Stimulated activated naive B cell treated with anti-CD40 and anti-IgM and Interleukin-4, amounts not matched to agents 10 μg/mL and 1 μg/mL and 100 μg/mL, for 72 hours (primary cell): ENCODE results near the gene ANKUB1.

Experiments
- ATAC-seq, 2 donors: fragments of 150-1000 bp; cut with Tn5 transposase; replicated peaks; 2 replicates each; pipeline ENCODE4 v1.10.0; 2021; ENCODE audit warnings: moderate library complexity in 1 of 2
- DNase-seq: peaks from one replicate; pipeline ENCODE4 v3.0.0; 2021
- H3K27ac Mint-ChIP-seq: one replicate; pipeline ENCODE4 v1.8.0; 2022; ENCODE audit warnings: mild to moderate bottlenecking, mixed read lengths
- H3K27me3 Mint-ChIP-seq, 2 donors: one replicate each; pipeline ENCODE4 v1.8.0; 2022; ENCODE audit warnings: mixed read lengths in 2 of 2
- H3K36me3 Mint-ChIP-seq, 2 donors: one replicate each; pipeline ENCODE4 v1.8.0; 2022; ENCODE audit warnings: mixed read lengths in 2 of 2, mild to moderate bottlenecking in 1 of 2
- H3K4me1 Mint-ChIP-seq, 2 donors: one replicate each; pipeline ENCODE4 v1.8.0; 2022; ENCODE audit warnings: mixed read lengths in 2 of 2, mild to moderate bottlenecking in 1 of 2
- H3K4me3 Mint-ChIP-seq, 2 donors: one replicate each; pipeline ENCODE4 v1.8.0; 2022; ENCODE audit warnings: mild to moderate bottlenecking in 2 of 2, mixed read lengths in 2 of 2, moderate library complexity in 1 of 2
- H3K9me3 Mint-ChIP-seq, 2 donors: one replicate each; pipeline ENCODE4 v1.8.0; 2022; ENCODE audit warnings: mixed read lengths in 2 of 2, mild to moderate bottlenecking in 1 of 2

ANKUB1 gene

DNA sequence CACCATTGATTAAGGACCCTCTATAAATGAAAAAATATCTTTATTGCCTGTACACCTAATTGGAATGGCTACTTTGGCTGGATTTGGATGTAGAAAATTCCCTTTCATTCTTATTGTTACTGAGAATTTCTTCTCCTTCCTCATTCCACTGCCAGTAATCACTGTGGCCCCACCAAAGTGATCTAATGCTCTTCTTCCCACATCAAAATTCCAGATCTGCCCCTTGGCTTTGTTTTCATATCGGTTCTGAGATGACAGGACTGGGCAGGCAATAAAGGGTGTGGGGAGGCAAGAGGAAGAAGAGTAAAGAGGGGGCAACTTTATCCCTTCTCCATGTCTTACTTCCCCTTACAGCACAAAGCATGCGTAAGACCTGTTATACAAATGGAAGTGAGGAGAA lies 2.1 kb downstream of the ANKUB1 start:
- no peaks in the 10 kb centered on the region for H3K9me3 Mint-ChIP-seq
- no peak overlapping the region for H3K27ac Mint-ChIP-seq
- no peaks in the 10 kb centered on the region for H3K4me1 Mint-ChIP-seq
- DNase-seq, result no peak
- ATAC-seq, result no peak
- H3K36me3 Mint-ChIP-seq, result no peaks in the 10 kb centered on the region
- peaks cover 7 to 8% of the 10 kb centered on the region in 2 donors for H3K27me3 Mint-ChIP-seq
- H3K4me3 Mint-ChIP-seq, result no peak overlapping the region

DNA sequence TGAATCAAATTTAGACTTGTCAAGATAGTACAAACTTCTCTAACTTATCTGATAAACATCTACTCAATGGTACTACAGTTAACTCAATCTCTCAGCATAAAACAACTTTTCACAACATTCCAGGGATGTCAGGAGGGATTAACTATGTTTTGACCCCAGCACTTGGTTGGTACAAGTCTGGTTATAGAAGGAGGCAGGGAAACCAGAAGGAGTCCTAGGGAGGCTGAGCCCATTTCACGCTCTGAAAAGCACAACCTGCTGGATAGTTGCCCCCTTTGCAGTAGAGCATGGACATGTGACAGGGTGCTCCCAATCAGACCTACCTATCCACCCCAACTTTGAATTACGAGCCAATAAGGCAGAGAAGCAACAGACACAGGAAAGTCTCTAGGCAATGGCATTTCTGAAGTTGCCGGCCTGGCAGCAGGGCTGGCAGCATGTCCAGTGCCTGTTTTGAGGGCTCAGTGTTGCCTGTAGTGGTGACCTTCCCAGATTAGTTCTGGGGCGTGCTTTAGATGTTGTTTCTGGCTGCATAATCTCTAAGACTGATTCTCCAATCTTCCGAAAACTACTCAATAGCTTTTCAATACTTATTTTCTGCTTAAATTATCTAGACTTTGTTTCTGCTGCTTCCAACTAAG lies 8.2 kb downstream of the ANKUB1 start:
- H3K9me3 Mint-ChIP-seq, result no peaks in the 10 kb centered on the region
- peaks cover 28 to 47% of the 10 kb centered on the region in 2 donors for H3K4me1 Mint-ChIP-seq
- ATAC-seq, result no peak
- no peak for DNase-seq
- no peaks in the 10 kb centered on the region for H3K36me3 Mint-ChIP-seq
- peak overlapping the region; percentile 62 for H3K27ac Mint-ChIP-seq
- no peak overlapping the region for H3K4me3 Mint-ChIP-seq
- no peaks in the 10 kb centered on the region for H3K27me3 Mint-ChIP-seq

DNA sequence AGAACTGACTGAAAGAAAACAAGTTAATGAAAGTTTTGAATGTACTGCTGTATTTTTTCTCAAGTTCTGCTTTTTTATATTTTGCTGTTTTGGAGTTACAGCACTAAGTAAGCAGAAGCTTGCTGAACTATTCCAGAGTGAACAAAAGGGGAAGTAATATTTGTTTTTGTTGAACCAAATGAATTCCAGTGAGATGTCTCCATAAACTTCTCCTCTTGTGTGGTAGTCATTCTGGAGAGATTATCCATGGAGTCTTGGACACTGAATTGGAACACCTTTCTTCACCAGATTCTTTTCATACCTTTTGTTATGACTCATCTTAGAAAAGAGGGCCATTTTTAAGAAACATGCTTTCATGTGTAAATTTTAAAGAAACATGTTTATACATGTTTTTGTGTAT lies 8.8 kb downstream of the ANKUB1 start:
- Mint-ChIP-seq H3K4me3 (no peak overlapping the region), H3K36me3 (no peaks in the 10 kb centered on the region), H3K27me3 (no peaks in the 10 kb centered on the region), H3K27ac (peak overlapping the region; percentile 62), H3K9me3 (no peaks in the 10 kb centered on the region), H3K4me1 (peaks cover 28 to 47% of the 10 kb centered on the region in 2 donors)
- DNase-seq (no peak), ATAC-seq (peak; percentile 48 to 64)

DNA sequence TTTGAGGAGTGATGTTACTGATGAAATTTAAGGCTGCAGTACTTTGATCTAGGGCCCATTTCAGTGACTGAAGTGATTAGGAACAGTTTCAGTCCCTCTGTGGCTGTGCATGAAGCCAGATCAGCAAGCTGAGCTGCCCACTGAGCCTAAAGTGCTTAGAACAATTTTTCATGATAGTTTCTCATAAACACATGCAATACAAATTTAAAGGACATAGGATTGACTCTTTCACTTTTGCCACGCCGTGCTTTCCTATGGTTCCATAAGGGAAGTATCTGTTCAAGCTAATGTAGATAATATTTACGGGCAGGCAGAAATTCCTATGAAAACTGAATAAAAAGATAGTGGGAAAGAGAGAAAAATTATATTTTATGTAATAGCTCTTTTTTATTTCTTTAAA lies 10.6 kb downstream of the ANKUB1 start:
- ATAC-seq (peak in 1 of 2 donors; percentile 16), DNase-seq (no peak)
- Mint-ChIP-seq H3K4me1 (peaks cover 28 to 47% of the 10 kb centered on the region in 2 donors), H3K27me3 (peaks cover 0 to 5% of the 10 kb centered on the region in 2 donors), H3K4me3 (peak overlapping the region; percentile 52 to 79), H3K36me3 (no peaks in the 10 kb centered on the region), H3K27ac (peak overlapping the region; percentile 92), H3K9me3 (no peaks in the 10 kb centered on the region)

DNA sequence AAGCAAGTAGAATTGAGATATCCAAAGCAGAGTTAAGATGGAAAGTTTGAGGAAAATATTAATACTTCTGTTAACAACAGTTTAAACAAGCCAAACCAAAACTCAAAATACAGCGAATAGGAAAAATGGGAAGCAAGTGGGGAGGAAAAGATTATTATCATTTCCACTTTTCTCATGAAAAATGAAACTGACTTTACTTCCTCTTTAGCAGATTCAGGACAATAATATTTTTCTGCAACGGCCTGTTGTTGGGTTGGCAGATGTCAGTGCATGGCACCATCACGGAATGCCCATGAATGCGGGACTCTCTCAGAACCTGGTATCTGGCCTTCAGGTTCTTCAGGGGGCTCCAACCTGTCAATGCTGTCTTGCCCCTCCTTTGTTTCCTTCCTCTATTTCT lies 11.1 kb downstream of the ANKUB1 start:
- ATAC-seq, result peak in 1 of 2 donors; percentile 79

DNA sequence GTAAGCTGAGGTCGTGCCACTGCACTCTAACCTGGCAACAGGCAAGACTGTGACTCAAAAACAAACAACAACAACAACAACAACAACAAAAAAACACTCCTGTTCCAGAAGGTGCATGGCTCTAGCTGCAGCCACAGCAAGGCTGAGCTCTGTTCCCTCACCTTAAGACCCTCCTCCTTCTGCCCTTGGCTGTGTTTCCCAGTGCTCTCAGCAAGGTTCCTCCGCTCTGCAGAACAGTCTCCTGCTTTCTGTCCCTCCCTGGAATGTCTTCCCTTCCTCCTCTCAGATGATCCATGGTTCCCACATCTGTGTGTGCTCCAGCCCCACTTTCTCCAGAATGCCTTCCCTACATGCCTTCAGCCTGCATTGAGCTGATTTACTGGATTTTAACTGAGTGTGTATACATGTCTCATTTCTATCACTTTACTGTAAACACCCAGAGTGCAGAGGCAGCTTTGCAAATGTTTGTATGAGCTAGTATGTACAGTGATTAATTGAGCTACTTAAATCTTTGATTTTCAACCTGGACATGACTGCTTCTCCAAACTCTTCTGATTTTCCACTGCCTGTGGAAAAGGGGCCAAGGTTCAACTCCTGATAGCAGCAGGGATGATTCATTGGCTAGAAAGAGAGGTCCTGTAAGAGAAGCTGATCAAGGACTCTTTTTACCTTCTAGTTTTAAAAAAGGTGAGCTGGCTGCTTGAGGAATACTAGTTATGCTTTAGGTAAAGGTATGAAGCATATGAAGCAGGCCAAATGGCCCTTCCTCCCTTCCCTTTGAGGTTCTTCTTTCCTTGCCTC lies 14.7 kb downstream of the ANKUB1 start:
- H3K36me3 Mint-ChIP-seq, result no peaks in the 10 kb centered on the region
- H3K9me3 Mint-ChIP-seq, result no peaks in the 10 kb centered on the region
- peaks cover 0 to 5% of the 10 kb centered on the region in 2 donors for H3K27me3 Mint-ChIP-seq
- H3K27ac Mint-ChIP-seq, result no peak overlapping the region
- ATAC-seq (no peak), DNase-seq (no peak)
- H3K4me1 Mint-ChIP-seq, result peaks cover 13 to 26% of the 10 kb centered on the region in 2 donors
- no peak overlapping the region for H3K4me3 Mint-ChIP-seq

More for the DNA sequence above, 11.1 kb downstream of the ANKUB1 start:
- peak overlapping the region; percentile 52 to 79 for H3K4me3 Mint-ChIP-seq
- H3K36me3 Mint-ChIP-seq, result no peaks in the 10 kb centered on the region
- peak; percentile 1 for DNase-seq
- H3K27me3 Mint-ChIP-seq, result peaks cover 0 to 5% of the 10 kb centered on the region in 2 donors
- no peaks in the 10 kb centered on the region for H3K9me3 Mint-ChIP-seq
- peaks cover 28 to 47% of the 10 kb centered on the region in 2 donors for H3K4me1 Mint-ChIP-seq
- peak overlapping the region; percentile 92 for H3K27ac Mint-ChIP-seq

DNA sequence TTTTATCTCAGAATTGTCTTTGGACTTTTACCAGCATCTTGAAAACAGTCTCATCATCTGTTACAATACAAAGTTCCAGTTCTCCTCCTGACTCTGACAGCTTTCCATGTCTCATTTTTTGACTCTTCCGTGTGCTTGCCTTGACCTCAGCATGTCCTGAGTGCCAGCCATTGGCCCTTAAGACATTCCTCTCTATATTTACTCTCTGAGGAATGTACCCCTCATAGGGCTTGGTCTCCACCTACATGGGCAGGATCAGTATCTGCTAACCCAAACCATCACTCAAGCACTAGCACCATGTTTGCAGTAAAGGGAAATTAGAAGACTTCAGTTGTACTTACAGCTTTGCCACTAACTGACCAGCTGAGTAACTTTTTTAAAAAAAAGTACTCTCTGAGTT lies 16.2 kb downstream of the ANKUB1 start:
- H3K4me1 Mint-ChIP-seq, result peaks cover 8 to 17% of the 10 kb centered on the region in 2 donors

DNA sequence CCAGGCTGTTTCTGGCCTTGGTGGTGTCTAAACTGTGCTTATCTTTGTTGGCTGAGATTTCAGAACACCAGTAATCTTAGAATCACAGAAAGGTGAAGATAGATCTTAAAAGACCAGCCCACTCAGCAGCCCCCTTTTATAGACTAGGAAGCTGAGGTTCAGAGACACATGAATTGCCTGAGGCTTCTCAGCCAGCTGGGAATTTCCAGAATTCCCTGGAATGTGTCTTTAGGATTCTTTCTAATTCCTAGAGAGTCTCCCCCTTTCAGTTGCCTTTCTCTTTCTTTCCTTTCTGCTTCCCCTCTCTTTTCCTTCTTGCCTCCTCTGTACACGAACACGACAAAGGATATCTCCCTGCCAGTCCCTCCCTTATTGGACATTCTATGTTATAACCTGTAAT lies 19.5 kb downstream of the ANKUB1 start:
- ATAC-seq, result no peak
- H3K27me3 Mint-ChIP-seq, result peaks cover 7 to 12% of the 10 kb centered on the region in 2 donors
- no peak overlapping the region for H3K27ac Mint-ChIP-seq
- no peak for DNase-seq
- no peaks in the 10 kb centered on the region for H3K4me1 Mint-ChIP-seq
- no peaks in the 10 kb centered on the region for H3K9me3 Mint-ChIP-seq
- no peaks in the 10 kb centered on the region for H3K36me3 Mint-ChIP-seq
- H3K4me3 Mint-ChIP-seq, result no peak overlapping the region

More for the DNA sequence above, 16.2 kb downstream of the ANKUB1 start:
- ATAC-seq, result no peak
- Mint-ChIP-seq H3K36me3 (no peaks in the 10 kb centered on the region), H3K4me3 (no peak overlapping the region), H3K27me3 (peaks cover 6 to 10% of the 10 kb centered on the region in 2 donors), H3K27ac (no peak overlapping the region), H3K9me3 (no peaks in the 10 kb centered on the region)
- DNase-seq, result no peak

DNA sequence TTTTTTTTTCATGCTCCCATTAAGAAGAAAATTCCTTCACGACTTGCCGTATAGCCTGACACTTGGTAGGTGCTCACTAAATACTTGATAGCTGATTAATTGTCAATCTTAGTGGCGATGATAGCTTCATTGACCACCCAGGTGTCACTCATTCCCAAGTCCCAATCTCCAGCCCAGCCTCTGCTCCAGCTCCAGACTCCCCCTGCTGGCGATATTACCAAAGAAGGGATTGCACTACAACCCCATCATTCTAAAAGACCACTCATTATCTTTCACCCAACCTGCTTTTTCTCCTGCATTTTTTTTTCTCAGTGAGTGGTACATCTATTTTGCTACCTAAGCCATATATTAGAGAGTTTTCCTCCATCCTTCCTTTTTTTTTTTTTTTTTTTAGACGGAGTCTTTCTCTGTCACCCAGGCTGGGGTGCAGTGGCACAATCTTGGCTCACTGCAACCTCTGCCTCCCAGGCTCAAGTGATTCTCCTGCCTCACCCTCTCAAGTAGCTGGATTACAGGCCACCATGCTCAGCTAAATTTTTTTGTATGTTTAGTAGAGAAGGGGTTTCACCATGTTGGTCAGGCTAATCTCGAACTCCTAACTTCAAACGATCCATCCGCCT lies 20.6 kb downstream of the ANKUB1 start:
- peak; percentile 63 to 66 for ATAC-seq
- no peak overlapping the region for H3K27ac Mint-ChIP-seq
- H3K4me3 Mint-ChIP-seq, result no peak overlapping the region
- no peak for DNase-seq
- H3K4me1 Mint-ChIP-seq, result no peaks in the 10 kb centered on the region
- no peaks in the 10 kb centered on the region for H3K36me3 Mint-ChIP-seq
- peaks cover 7 to 11% of the 10 kb centered on the region in 2 donors for H3K27me3 Mint-ChIP-seq
- H3K9me3 Mint-ChIP-seq, result no peaks in the 10 kb centered on the region

DNA sequence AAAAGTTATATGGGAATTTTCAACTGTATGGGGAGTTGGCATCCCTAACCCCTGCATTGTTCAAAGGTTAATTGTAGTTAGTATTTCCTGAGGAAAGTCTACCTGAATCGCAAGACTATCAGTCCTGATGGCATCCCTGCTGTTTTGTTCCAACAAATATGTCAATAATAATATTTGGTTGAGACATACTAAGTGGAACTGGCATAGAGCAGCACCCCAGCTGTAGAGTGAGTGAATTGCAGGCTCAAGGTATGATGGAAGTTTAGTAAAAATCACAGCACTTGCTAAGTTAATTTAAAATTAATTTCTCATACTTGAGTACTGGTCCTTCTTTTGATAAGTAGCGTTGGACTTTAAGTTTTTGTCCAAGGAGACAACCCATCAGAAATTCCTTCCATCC lies 22.1 kb downstream of the ANKUB1 start:
- no peak for ATAC-seq
- Mint-ChIP-seq H3K9me3 (no peaks in the 10 kb centered on the region), H3K27ac (no peak overlapping the region), H3K36me3 (no peaks in the 10 kb centered on the region), H3K27me3 (peaks cover 7 to 11% of the 10 kb centered on the region in 2 donors), H3K4me3 (no peak overlapping the region), H3K4me1 (no peaks in the 10 kb centered on the region)
- no peak for DNase-seq

DNA sequence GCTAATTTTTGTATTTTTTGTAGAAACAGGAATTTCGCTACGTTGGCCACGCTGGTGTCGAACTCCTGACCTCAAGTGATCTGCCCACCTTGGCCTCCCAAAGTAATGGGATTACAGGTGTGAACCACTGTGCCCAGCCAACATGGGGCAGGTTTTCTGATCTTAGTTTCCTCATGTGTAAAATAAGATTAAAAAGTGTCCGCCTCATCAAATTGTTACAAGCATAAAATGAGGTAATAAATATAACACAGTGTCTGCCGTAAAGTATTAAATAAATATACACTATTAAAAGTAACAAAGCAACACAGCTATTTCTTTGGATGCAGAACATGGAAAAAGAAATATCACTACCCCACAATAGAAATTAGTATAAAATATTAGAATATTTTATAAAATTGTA lies 23.6 kb downstream of the ANKUB1 start:
- peaks cover 7 to 11% of the 10 kb centered on the region in 2 donors for H3K27me3 Mint-ChIP-seq
- no peak for DNase-seq
- H3K9me3 Mint-ChIP-seq, result no peaks in the 10 kb centered on the region
- no peak overlapping the region for H3K27ac Mint-ChIP-seq
- H3K4me1 Mint-ChIP-seq, result no peaks in the 10 kb centered on the region
- ATAC-seq, result no peak
- no peak overlapping the region for H3K4me3 Mint-ChIP-seq
- no peaks in the 10 kb centered on the region for H3K36me3 Mint-ChIP-seq

DNA sequence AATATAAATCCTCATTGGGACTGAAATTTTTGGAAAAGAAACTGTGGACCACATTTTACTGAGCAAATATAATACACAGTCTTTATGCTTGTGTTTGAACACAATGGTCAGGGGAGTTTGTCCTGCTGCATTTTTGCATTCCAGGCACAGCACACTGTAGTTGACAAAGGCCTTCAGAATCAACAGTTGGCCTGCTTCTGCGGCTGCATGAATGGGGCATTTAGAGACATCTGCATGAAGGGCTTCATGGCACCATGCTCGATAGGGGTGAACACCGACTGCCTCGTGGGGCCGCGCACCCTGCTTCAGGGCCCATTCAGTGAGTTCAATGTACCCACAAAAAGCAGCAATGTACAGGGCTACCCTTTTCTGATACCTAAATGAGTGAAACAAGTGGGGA lies 24.6 kb downstream of the ANKUB1 start:
- Mint-ChIP-seq H3K4me3 (no peak overlapping the region), H3K27me3 (peaks cover 7 to 11% of the 10 kb centered on the region in 2 donors), H3K36me3 (no peaks in the 10 kb centered on the region), H3K9me3 (no peaks in the 10 kb centered on the region), H3K27ac (no peak overlapping the region), H3K4me1 (no peaks in the 10 kb centered on the region)
- ATAC-seq (no peak), DNase-seq (no peak)

DNA sequence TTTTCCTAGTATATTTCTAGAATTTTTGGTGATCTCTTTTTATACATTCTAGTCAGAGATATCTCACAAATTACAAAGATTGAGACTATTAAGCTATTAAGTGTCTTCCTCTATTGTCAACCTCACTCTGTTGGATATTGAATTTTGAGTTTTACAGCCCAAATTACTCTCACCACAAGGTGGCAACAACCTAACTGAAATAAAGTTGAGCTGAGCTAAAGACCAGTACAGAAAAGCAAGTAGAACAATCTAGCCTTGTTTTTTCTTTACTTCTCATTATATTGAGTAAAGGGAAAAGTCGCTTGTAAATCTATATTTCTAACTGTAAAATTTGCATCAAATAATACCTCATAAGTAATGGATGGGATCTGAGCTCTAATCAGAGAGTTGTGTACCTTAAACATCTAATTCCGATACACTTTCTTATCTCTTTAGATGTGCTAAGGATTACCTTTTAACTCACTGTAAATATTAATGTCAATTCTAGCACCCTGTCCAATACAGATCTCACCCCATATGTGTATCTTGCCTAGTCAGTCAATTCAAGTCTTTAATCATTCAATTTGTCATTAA lies 26.5 kb downstream of the ANKUB1 start:
- Mint-ChIP-seq H3K27ac (no peak overlapping the region), H3K4me3 (no peak overlapping the region), H3K4me1 (no peaks in the 10 kb centered on the region), H3K27me3 (peaks cover 6 to 10% of the 10 kb centered on the region in 2 donors), H3K36me3 (no peaks in the 10 kb centered on the region), H3K9me3 (no peaks in the 10 kb centered on the region)
- ATAC-seq (no peak), DNase-seq (no peak)

DNA sequence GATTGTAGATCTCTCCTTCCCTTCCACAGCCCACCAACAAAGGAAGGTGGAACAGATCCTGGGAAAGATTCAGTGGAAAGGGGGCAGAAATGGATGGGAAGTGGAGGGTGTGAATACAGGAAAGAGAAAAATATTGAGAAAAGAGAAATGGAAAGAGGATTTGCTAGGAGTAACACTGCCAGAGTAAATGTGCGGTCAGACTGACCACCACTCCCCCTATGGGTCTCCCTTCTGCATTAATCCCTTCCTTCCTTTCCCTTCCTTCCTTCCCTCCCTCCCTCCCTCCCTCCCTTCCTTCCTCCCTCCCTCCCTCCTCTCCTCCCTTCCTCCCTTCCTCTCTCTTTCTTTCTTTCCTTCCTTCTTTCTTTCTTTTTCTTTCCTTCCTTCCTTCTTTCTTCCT lies 28.1 kb downstream of the ANKUB1 start:
- no peaks in the 10 kb centered on the region for H3K9me3 Mint-ChIP-seq
- H3K4me3 Mint-ChIP-seq, result no peak overlapping the region
- H3K36me3 Mint-ChIP-seq, result no peaks in the 10 kb centered on the region
- no peak overlapping the region for H3K27ac Mint-ChIP-seq
- ATAC-seq (no peak), DNase-seq (no peak)
- H3K4me1 Mint-ChIP-seq, result no peaks in the 10 kb centered on the region
- H3K27me3 Mint-ChIP-seq, result peaks cover 6 to 15% of the 10 kb centered on the region in 2 donors
